ENCODE results near the gene DAP. TPM values are rescaled to one million over a fixed set of nuclear protein-coding genes. Genes with fewer than 3 reads are reported as not detected.

Gene DAP
- total and polyA plus RNA-seq, 2 donors from 2014 or later = 123 to 133 TPM

- intact Hi-C loops (cut with DNase I) = no loop called here
- Histone ChIP-seq H3K9me3 (ENCODE audit: control insufficient read depth in 2 of 3, insufficient read depth in 1 of 3, low read length in 3 of 3) (no peaks in the 10 kb centered on the region), H3K4me1 (ENCODE audit: control insufficient read depth in 2 of 3, insufficient read depth in 2 of 3, low read depth in 1 of 3, low read length in 3 of 3) (peaks cover 0 to 8% (median 0%) of the 10 kb centered on the region in 3 donors), H3K27me3 (ENCODE audit: control insufficient read depth, insufficient read depth, low read length) (no peaks in the 10 kb centered on the region), H3K27ac (ENCODE audit: low read depth in 2 of 2, low read length in 2 of 2) (peak overlapping the region in 1 of 2 donors; percentile 20), H3K9ac (ENCODE audit: low read length in 3 of 3) (no peak overlapping the region), H3K4me3 (ENCODE audit: low read length in 3 of 3) (no peak overlapping the region), H3K36me3 (ENCODE audit: control insufficient read depth in 2 of 3, insufficient read depth in 3 of 3, low read length in 3 of 3) (no peaks in the 10 kb centered on the region)
- no peak for TF ChIP-seq CTCF (IDR thresholded peaks at IDR 0.05; ENCODE audit: borderline replicate concordance, extremely low read depth, insufficient read depth)
- no peak for FAIRE-seq
- no peak for DNase-seq
Measured at GRCh38 chr5:10695759-10696543, 65.1 kb downstream of the DAP start.

GRCh38 chr5:10695055-10695649 is 65.9 kb downstream of the DAP start:
- FAIRE-seq = no peak
- no peaks in the 10 kb centered on the region for H3K9me3 ChIP-seq (ENCODE audit: control insufficient read depth in 2 of 3, insufficient read depth in 1 of 3, low read length in 3 of 3)

GRCh38 chr5:10691826-10692785 is 68.9 kb downstream of the DAP start:
- no peak for TF ChIP-seq CTCF (IDR thresholded peaks at IDR 0.05; ENCODE audit: borderline replicate concordance, extremely low read depth, insufficient read depth)
- H3K36me3 ChIP-seq (ENCODE audit: control insufficient read depth in 2 of 3, insufficient read depth in 3 of 3, low read length in 3 of 3) = no peaks in the 10 kb centered on the region
- no peaks in the 10 kb centered on the region for H3K27me3 ChIP-seq (ENCODE audit: control insufficient read depth, insufficient read depth, low read length)
- intact Hi-C loops (cut with DNase I) = no loop called here
- H3K9ac ChIP-seq (ENCODE audit: low read length in 3 of 3) = no peak overlapping the region
- no peak overlapping the region for H3K4me3 ChIP-seq (ENCODE audit: low read length in 3 of 3)
- no peak for DNase-seq
- no peak overlapping the region for H3K27ac ChIP-seq (ENCODE audit: low read depth in 2 of 2, low read length in 2 of 2)
- peaks cover 0 to 4% (median 0%) of the 10 kb centered on the region in 3 donors for H3K4me1 ChIP-seq (ENCODE audit: control insufficient read depth in 2 of 3, insufficient read depth in 2 of 3, low read depth in 1 of 3, low read length in 3 of 3)
- peaks cover 0 to under 1% (median 0%) of the 10 kb centered on the region in 3 donors for H3K9me3 ChIP-seq (ENCODE audit: control insufficient read depth in 2 of 3, insufficient read depth in 1 of 3, low read length in 3 of 3)
- no peak for FAIRE-seq

More at GRCh38 chr5:10695055-10695649, 65.9 kb downstream of the DAP start:
- peak overlapping the region in 1 of 3 donors; percentile 12 for H3K9ac ChIP-seq (ENCODE audit: low read length in 3 of 3)
- DNase-seq = peak; percentile 78 to 90 (median 84)
- H3K27me3 ChIP-seq (ENCODE audit: control insufficient read depth, insufficient read depth, low read length) = no peaks in the 10 kb centered on the region
- H3K27ac ChIP-seq (ENCODE audit: low read depth in 2 of 2, low read length in 2 of 2) = peak overlapping the region in 1 of 2 donors; percentile 20
- H3K4me3 ChIP-seq (ENCODE audit: low read length in 3 of 3) = no peak overlapping the region
- TF ChIP-seq CTCF (IDR thresholded peaks at IDR 0.05; ENCODE audit: borderline replicate concordance, extremely low read depth, insufficient read depth) = peak; percentile 86
- no peaks in the 10 kb centered on the region for H3K36me3 ChIP-seq (ENCODE audit: control insufficient read depth in 2 of 3, insufficient read depth in 3 of 3, low read length in 3 of 3)
- intact Hi-C loops (cut with DNase I) = no loop called here
- peaks cover 0 to 8% (median 0%) of the 10 kb centered on the region in 3 donors for H3K4me1 ChIP-seq (ENCODE audit: control insufficient read depth in 2 of 3, insufficient read depth in 2 of 3, low read depth in 1 of 3, low read length in 3 of 3)
